ENCODE results near the gene PPIC. TPM values are rescaled to one million over a fixed set of nuclear protein-coding genes. Genes with fewer than 3 reads are reported as not detected.
"Not testable (repeated sequence)": the region's sequence is repeated elsewhere in the genome, so short reads cannot be mapped to it uniquely, and the experiment has no call there.

Gene PPIC
- total RNA-seq, 1 experiment from 2014 or later, result 139 TPM

DNA sequence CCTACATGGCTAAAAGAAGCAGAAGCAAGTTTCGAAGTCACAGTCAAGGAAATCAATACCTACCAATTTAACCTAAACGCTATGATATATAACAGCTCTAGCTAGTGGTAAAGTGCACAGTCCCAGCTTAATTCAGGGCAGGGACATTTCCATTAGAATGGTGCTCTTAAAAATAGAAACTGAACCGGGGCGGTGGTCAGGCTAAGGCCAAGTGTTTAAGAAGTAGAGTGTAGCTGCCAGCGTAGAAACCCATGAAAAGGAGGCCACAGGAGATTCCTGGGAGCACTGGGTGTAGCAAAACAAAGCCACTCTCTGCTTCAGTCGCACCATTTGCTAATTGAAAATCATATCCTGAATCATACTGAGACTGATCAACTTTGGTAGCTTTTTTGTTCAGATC is 28.8 kb downstream of the PPIC start:
- no peak for DNase-seq (ENCODE audit: low read depth)

DNA sequence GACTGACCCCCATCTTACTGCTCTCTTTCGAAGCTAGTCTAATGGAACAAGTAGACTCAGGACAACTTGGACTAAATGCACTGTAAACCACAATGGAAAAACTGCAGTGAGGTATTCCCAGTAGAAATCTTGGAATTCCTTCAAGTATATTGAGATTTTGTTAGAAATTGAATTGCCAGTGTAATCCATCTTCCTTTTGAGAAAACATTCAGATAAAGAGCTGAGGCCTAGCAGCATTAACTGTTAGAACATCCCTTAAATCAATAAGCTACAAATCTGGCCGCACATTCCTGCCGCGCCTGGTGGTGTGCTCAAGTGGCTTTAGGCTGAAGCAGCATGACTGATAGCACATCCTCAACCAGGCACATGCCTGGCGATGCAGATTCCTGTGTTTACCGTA is 29.3 kb downstream of the PPIC start:
- no peak for DNase-seq (ENCODE audit: low read depth)

DNA sequence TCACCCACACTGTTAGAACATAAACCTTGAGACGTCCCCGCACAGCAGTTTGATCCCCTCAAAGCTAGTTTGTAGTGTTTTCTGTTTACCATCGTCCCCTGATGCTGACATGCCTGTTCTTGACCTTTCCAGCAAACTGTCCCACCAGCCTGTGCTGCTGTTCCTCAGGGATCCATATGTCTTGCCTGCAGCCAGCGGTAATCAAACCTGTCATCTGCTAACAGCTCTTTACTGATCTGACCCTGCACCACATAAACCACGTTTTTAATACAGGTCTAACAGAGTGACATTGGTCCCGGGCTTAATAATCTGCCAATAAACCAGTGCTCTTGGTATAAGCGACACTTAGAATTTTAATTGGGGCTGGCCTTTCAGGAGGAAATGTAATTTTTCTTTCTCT is 34.7 kb downstream of the PPIC start:
- DNase-seq (ENCODE audit: low read depth), result no peak

DNA sequence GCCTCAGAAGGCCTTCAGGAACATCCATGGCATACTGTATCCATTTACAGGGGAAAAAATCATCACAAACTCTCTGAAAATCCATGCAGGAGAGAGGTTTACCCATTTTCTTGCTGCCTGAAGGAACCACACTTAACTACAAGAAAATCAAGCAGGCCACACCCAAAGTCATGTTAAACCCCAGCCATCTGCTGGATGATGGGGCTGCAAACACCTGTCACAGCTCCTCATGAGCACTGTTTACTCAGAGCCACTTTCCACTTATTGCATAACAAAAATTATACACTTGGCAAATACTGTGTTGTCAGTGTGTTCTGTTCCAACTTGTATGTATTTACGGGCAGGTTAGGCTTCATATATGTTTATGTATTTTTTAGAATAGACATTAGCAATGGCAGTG is 35.8 kb downstream of the PPIC start:
- no peak for DNase-seq (ENCODE audit: low read depth)

DNA sequence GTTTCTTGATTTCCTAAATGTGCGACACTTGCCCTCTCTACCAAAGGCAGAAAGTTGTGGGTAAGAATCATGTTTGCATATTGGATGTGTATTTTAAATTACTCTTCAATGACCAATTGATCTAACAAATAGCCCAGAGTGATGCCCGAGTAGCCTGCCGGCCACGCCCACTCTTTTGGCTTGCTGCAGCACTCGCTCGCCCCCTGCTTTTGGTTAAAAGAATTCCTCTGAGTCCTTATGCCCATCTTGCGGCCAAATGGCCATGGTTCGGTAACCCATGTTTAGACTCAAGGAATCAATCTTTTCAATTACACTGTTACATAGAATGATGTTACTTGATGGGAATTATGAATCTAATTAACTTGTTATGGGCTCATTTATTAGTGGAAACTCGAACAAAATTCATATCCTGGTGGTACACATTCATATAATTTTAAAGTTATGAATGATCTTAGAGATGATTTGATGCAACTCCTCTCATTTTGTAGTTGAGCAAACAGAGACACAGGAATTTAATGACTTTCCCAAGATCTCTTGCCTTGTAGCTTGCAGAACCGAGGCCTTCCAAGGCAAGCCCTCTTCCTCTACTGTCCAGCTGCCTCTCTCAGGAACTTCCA is 36.5 kb downstream of the PPIC start:
- DNase-seq (ENCODE audit: low read depth), result peak; percentile 7

- DNase-seq (ENCODE audit: low read depth), result no peak
Measured at GRCh38 chr5:122997294-122997693, 39.2 kb downstream of the PPIC start.

GRCh38 chr5:122996091-122996490 is 40.4 kb downstream of the PPIC start:
- no peak for DNase-seq (ENCODE audit: low read depth)

DNA sequence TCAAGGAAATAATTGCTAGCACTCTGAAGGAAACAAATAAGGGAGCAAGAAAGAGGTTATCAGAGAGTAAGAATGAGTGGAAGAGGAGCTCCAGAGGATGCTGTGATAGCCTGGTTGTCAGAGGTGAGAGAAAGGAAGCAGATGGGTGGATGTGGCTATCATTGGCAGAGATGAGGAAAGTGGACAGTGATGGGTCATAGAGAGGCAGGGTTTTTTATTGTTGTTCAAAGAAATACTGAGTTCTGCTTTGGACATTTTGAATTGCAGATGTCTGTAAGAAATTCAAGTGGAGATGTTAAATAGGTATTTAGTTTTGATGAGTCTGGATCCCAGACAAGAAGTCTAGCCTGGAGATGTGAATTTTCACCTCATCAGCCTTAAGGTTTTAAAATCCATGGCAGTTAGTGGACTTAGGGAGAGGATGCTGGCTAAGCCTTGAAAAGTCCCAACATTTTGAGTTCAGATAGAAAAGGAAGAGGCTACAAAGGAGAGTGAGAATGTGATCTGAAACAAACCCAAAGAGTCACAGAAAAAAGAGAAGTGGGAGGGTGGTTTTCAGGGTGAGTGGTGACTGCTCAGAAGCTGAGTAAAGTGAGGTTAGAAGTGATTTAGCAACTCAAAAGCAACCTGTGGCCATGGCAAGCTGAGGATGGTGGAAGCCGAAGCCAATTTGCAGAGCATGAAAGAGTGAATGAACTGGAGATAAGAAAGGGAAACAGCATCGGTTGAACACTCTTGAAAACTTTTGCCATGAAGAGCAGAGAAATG is 50.4 kb downstream of the PPIC start:
- DNase-seq (ENCODE audit: low read depth), result no peak

DNA sequence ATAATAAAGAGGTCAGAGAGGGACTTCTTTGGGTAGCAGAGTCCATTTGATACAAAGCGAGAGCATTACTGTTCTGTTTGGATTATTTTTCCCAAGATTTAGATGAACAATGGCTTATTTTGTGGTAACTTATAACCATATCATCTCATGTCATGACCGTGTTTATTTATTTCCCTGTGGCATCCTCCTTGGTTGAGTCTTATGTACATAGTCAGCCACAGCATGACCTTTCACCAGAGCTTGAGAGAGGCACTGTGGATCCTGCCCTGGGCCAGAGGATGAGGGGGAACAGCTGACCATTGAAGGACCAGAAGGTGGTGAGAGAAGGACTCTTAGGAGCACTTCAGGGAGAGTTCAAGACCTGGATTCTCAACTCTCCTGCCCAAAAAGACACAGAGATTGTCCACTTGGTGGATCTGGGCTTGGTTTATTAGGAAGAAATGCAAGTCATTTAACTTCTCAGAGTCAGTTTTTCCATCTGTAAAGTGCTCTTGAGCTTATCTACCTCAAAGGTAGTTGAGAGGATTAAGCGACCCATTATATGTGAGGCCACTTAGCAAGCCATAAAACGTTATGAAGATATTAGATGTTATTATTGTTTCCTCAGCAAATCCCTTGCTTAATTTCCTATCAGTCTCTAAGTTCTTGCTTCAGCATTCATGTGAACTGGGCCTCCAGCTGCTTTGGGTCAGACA is 51.4 kb downstream of the PPIC start:
- no peak for DNase-seq (ENCODE audit: low read depth)

GRCh38 chr5:122984425-122984824 is 52.1 kb downstream of the PPIC start:
- no peak for DNase-seq (ENCODE audit: low read depth)

- DNase-seq (ENCODE audit: low read depth), result no peak
Measured at GRCh38 chr5:122982376-122982775, 54.1 kb downstream of the PPIC start.

DNA sequence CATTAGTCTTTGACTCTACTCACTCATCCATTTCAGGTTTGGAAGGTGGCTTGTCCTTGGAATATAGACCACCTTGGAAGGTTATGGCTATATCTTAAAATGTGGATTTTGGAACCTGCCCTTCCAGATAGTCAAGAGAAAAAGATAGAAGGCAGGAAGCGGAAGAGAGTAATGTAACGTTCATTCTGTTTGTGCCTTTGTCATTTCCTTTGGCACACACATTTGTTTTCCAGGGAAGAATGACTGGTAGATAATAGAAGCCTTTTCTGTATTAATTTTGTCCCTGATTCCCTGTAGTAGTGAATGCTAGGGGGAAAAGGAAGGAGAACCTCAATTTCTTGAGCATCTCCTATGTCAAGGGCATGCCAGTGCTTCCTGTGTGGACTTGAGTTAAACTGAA is 54.7 kb downstream of the PPIC start:
- DNase-seq (ENCODE audit: low read depth), result no peak

DNA sequence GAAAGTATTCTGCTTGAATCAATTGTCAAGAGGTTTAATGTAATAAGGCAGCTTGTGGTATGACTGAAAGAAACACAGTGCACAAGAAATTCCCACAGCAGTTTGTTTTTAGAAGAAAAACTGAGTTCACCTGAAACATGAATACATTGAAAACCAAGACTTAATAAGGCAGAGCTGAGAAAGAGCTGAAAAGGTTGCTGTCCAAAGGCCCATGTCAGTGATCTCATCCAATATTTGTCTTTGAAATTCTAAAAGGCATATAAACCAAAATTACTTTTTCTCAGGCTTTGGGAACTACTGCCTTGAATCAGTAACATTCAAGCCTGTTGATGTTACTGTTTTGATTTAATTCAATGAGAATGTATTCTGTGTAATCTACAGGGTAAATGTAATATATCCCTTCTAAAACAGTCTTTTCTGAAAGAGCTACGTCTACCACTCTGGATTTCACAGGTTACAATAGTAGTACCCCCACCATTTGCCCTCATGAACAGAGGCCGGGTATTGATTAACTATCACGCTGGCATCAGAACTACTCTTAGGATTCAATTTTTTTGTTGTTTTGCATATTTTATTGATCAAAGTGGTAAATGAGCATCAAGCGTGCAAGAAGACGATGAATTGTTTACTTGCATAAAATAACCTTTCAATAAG is 57.8 kb downstream of the PPIC start:
- no peak for DNase-seq (ENCODE audit: low read depth)

GRCh38 chr5:122978068-122978467 is 58.5 kb downstream of the PPIC start:
- no peak for DNase-seq (ENCODE audit: low read depth)

- no peak for DNase-seq (ENCODE audit: low read depth)
Measured at GRCh38 chr5:122977319-122977718, 59.2 kb downstream of the PPIC start.

- not testable (repeated sequence) for DNase-seq (ENCODE audit: low read depth)
Measured at GRCh38 chr5:122974251-122974650, 62.3 kb downstream of the PPIC start.

- DNase-seq (ENCODE audit: low read depth), result not testable (repeated sequence)
Measured at GRCh38 chr5:122973759-122974158, 62.8 kb downstream of the PPIC start.

Other genes with a start within 250 kb of the PPIC start
- gene SNX24, start 191.1 kb downstream of the PPIC start, total RNA-seq (2014; rRNA removed; shearing (Covaris generic)), result 27.2 and 58.8 TPM in 2 replicates
- gene PRDM6, start 52.5 kb upstream of the PPIC start, total RNA-seq (2014; rRNA removed; shearing (Covaris generic)), result 0.05 and 0.30 TPM in 2 replicates